Measurements from ENCODE around the gene FSCN2.

FSCN2 gene

GRCh38 chr17:81553616-81554181 lies 25.5 kb downstream of the FSCN2 start:
- peaks cover 20% of the 10 kb centered on the region for H4K20me1 ChIP-seq (ENCODE audit: insufficient read depth, low read length, poor library complexity, severe bottlenecking)
- TF ChIP-seq CTCF (conservative IDR thresholded peaks at IDR 0.05; ENCODE audit: low read length): no peak
- no peak for TF ChIP-seq EZH2phosphoT487 (IDR thresholded peaks at IDR 0.05; ENCODE audit: borderline replicate concordance)
- no peaks in the 10 kb centered on the region for H3K9me3 ChIP-seq (ENCODE audit: insufficient read depth, low read depth, low read length)
- H3K79me2 ChIP-seq (ENCODE audit: insufficient read depth, low read length): peaks cover 33% of the 10 kb centered on the region
- peaks cover 10% of the 10 kb centered on the region; the same call in 1 of the 2 replicates for H3F3A ChIP-seq (ENCODE audit: low read depth)
- peak overlapping the region; percentile 90 for H3K4me3 ChIP-seq (ENCODE audit: low read length, poor library complexity, severe bottlenecking)
- peaks cover 35% of the 10 kb centered on the region for H3K4me1 ChIP-seq (ENCODE audit: insufficient read depth, low read length, poor library complexity, severe bottlenecking)
- H3K9me2 ChIP-seq (replicated peaks; ENCODE audit: low read depth, low read length): no peaks in the 10 kb centered on the region
- peak overlapping the region; percentile 83 for H3K4me2 ChIP-seq (ENCODE audit: low read depth, low read length, poor library complexity, severe bottlenecking)
- no peaks in the 10 kb centered on the region for H3K27me3 ChIP-seq (ENCODE audit: insufficient read depth, low read length, poor library complexity, severe bottlenecking)
- H2AFZ ChIP-seq (ENCODE audit: low read length): no peak overlapping the region
- peak overlapping the region; percentile 94 for H3K9ac ChIP-seq (ENCODE audit: low read depth, low read length, poor library complexity, severe bottlenecking)
- H3K36me3 ChIP-seq (ENCODE audit: insufficient read depth, low read length): peaks cover 28% of the 10 kb centered on the region; the same call in 1 of the 2 replicates

GRCh38 chr17:81556175-81556691 lies 28.1 kb downstream of the FSCN2 start:
- Histone ChIP-seq H3K9me3 (ENCODE audit: insufficient read depth, low read depth, low read length) (no peaks in the 10 kb centered on the region), H4K20me1 (ENCODE audit: insufficient read depth, low read length, poor library complexity, severe bottlenecking) (peaks cover 12% of the 10 kb centered on the region), H3K9ac (ENCODE audit: low read depth, low read length, poor library complexity, severe bottlenecking) (no peak overlapping the region), H2AFZ (ENCODE audit: low read length) (no peak overlapping the region), H3K36me3 (ENCODE audit: insufficient read depth, low read length) (peaks cover 42% of the 10 kb centered on the region; the same call in 1 of the 2 replicates), H3K79me2 (ENCODE audit: insufficient read depth, low read length) (peaks cover 10% of the 10 kb centered on the region), H3K27me3 (ENCODE audit: insufficient read depth, low read length, poor library complexity, severe bottlenecking) (no peaks in the 10 kb centered on the region), H3K9me2 (replicated peaks; ENCODE audit: low read depth, low read length) (no peaks in the 10 kb centered on the region), H3K4me1 (ENCODE audit: insufficient read depth, low read length, poor library complexity, severe bottlenecking) (peaks cover 16% of the 10 kb centered on the region), H3F3A (ENCODE audit: low read depth) (peaks cover 10% of the 10 kb centered on the region; the same call in 1 of the 2 replicates), H3K4me3 (ENCODE audit: low read length, poor library complexity, severe bottlenecking) (no peak overlapping the region), H3K4me2 (ENCODE audit: low read depth, low read length, poor library complexity, severe bottlenecking) (no peak overlapping the region)
- TF ChIP-seq EZH2phosphoT487 (IDR thresholded peaks at IDR 0.05; ENCODE audit: borderline replicate concordance): no peak
- TF ChIP-seq CTCF (conservative IDR thresholded peaks at IDR 0.05; ENCODE audit: low read length): no peak

- H3K4me3 ChIP-seq (ENCODE audit: low read length, poor library complexity, severe bottlenecking): no peak overlapping the region
- no peak overlapping the region for H3K4me2 ChIP-seq (ENCODE audit: low read depth, low read length, poor library complexity, severe bottlenecking)
- H2AFZ ChIP-seq (ENCODE audit: low read length): no peak overlapping the region
- H3K27me3 ChIP-seq (ENCODE audit: insufficient read depth, low read length, poor library complexity, severe bottlenecking): no peaks in the 10 kb centered on the region
- H3K36me3 ChIP-seq (ENCODE audit: insufficient read depth, low read length): peaks cover 48% of the 10 kb centered on the region; the same call in 1 of the 2 replicates
- no peaks in the 10 kb centered on the region for H3K9me2 ChIP-seq (replicated peaks; ENCODE audit: low read depth, low read length)
- H4K20me1 ChIP-seq (ENCODE audit: insufficient read depth, low read length, poor library complexity, severe bottlenecking): peaks cover 6% of the 10 kb centered on the region
- TF ChIP-seq EZH2phosphoT487 (IDR thresholded peaks at IDR 0.05; ENCODE audit: borderline replicate concordance) (no peak), CTCF (conservative IDR thresholded peaks at IDR 0.05; ENCODE audit: low read length) (no peak)
- peaks cover 4% of the 10 kb centered on the region; the same call in 1 of the 2 replicates for H3K79me2 ChIP-seq (ENCODE audit: insufficient read depth, low read length)
- H3K9me3 ChIP-seq (ENCODE audit: insufficient read depth, low read depth, low read length): no peaks in the 10 kb centered on the region
- H3K9ac ChIP-seq (ENCODE audit: low read depth, low read length, poor library complexity, severe bottlenecking): no peak overlapping the region
- H3F3A ChIP-seq (ENCODE audit: low read depth): peaks cover 10% of the 10 kb centered on the region; the same call in 1 of the 2 replicates
- peaks cover 11% of the 10 kb centered on the region for H3K4me1 ChIP-seq (ENCODE audit: insufficient read depth, low read length, poor library complexity, severe bottlenecking)
These were observed 28.7 kb downstream of the FSCN2 start for GRCh38 chr17:81556863-81557262.

All from Loucy (cell line).